ENCODE measurements around the gene PICK1. TPM values are rescaled to one million over a fixed set of nuclear protein-coding genes. Genes with fewer than 3 reads are reported as not detected.

The PICK1 gene
- total RNA-seq, 1 donor from 2014 or later = 21.1 TPM

DNA sequence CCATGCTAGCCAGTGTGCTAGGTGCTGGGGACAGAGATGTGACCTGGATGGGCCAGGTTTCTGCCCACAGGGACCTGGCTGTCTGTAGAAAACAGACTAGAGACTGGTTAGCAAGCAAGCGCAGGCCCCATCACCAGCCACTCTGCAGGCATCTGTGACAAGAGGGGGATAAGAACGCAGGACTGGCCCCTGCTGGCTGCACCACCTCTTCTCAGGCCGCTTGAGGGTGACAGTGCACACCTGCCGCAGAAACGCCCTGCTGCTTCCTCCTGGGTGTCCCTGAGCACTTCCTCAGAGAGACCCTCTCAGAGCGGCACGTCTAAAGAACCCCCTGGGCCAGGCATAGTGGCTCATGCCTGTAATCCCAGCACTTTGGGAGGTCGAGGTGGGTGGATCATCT lies 5.9 kb upstream of the PICK1 start:
- TF ChIP-seq POLR2A (IDR thresholded peaks at IDR 0.05) = no peak
- TF ChIP-seq POLR2AphosphoS5 (IDR thresholded peaks at IDR 0.05; ENCODE audit: insufficient read depth in 1 of 2, low read depth in 1 of 2) = no peak
- no peak for TF ChIP-seq CTCF (IDR thresholded peaks at IDR 0.05)
- Histone ChIP-seq H3K4me1 (peaks cover under 1% of the 10 kb centered on the region), H3K36me3 (no peaks in the 10 kb centered on the region), H3K27ac (no peak overlapping the region), H3K27me3 (no peaks in the 10 kb centered on the region), H3K9me3 (no peaks in the 10 kb centered on the region), H3K4me3 (no peak overlapping the region)
- intact Hi-C loops (cut with DNase I) = loop anchor here (10.0 kb wide), 1 partner anchor 524 kb away; the partner anchor contains the start of gene DMC1
- no peak for DNase-seq (ENCODE audit: extremely low spot score in 2 of 2)

DNA sequence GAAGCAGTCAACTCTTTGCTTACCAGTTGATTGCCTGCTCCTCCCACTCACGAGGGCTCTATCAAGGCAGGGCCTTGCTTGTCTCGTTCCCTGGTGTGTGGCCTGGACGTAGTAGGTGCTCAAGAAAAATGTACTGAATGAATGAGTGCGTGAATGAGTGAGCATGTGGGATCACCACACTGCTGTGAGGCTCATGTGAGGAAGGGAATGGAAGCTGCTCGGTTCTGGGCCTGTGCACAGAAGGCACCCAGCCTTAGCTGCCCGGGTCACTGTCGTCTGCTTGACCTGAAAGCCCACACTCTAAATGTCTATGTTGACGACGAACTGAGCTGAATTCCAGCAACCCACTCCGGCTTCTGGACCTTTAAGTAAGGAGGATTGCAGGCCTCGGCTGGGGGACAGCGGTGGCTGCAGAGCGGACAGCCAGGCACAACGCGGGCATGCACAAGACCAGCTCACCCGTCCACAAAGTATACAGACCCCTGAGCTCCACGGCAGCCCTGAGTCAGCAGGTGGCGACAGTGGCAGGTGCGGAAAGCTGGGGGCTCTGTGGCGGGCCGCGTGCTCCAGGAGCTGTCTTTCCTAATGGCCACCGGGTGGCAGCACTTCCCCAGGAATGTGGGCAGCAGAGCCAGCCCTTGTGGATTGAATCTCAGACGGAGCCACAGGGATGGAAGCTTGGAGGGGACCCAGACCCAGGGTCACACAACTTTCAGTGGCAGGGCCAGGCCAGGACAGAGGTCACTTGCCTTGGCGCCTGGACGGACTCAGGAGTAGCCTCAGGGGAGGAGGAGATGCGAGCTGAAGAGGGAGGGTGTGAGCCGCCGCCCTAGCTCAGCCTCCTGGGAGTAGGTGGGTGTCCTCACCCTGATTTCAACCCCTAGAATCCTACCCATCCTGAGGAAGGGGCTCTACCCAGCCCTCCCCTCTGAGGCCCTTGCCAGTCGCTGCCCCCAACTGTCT lies 5.0 kb upstream of the PICK1 start:
- no peak for DNase-seq (ENCODE audit: extremely low spot score in 2 of 2)
- no peak overlapping the region for H3K27ac ChIP-seq
- H3K27me3 ChIP-seq = no peaks in the 10 kb centered on the region
- peaks cover 6% of the 10 kb centered on the region for H3K4me1 ChIP-seq
- no peak overlapping the region for H3K4me3 ChIP-seq
- intact Hi-C loops (cut with DNase I) = loop anchor here (10.0 kb wide), 1 partner anchor 523 kb away; the partner anchor contains the start of gene DMC1
- H3K36me3 ChIP-seq = no peaks in the 10 kb centered on the region
- peak in 1 of 2 donors; percentile 20 for TF ChIP-seq POLR2AphosphoS5 (IDR thresholded peaks at IDR 0.05; ENCODE audit: insufficient read depth in 1 of 2, low read depth in 1 of 2)
- TF ChIP-seq CTCF (IDR thresholded peaks at IDR 0.05) = peak; percentile 87 to 90 (median 89)
- no peak for TF ChIP-seq POLR2A (IDR thresholded peaks at IDR 0.05)
- H3K9me3 ChIP-seq = no peaks in the 10 kb centered on the region

DNA sequence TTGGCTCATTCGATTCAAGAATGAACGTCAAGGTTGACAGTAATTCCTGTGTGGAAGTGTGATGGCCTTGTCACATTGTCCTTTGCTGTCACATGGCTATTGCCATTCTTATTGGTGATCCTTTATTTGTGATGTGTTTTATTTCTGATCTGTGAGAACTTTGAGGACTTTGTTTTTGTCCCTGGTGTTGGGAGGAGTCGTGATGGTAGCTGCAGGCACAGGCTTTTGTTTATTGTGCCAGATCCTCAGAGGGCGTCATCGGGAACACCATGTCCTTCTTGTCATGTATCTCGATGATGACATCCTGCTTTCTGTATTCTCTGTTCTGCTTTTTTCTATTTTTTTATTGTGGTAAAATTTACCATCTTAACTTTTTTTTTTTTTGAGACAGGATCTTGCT lies 5.6 kb downstream of the PICK1 start:
- peaks cover 0 to 38% of the 10 kb centered on the region in 2 donors for H3K36me3 ChIP-seq
- peaks cover 4% of the 10 kb centered on the region for H3K4me1 ChIP-seq
- H3K9me3 ChIP-seq = no peaks in the 10 kb centered on the region
- H3K27me3 ChIP-seq = no peaks in the 10 kb centered on the region
- intact Hi-C loops (cut with DNase I) = loop anchor here (10.0 kb wide), 1 partner anchor 122 kb away; the partner anchor contains the start of gene PLA2G6
- no peak overlapping the region for H3K4me3 ChIP-seq
- H3K27ac ChIP-seq = peak overlapping the region; percentile 74
- TF ChIP-seq POLR2AphosphoS5 (IDR thresholded peaks at IDR 0.05; ENCODE audit: insufficient read depth in 1 of 2, low read depth in 1 of 2) (peak in 1 of 2 donors; percentile 65), POLR2A (IDR thresholded peaks at IDR 0.05) (no peak), CTCF (IDR thresholded peaks at IDR 0.05) (no peak)
- DNase-seq (ENCODE audit: extremely low spot score in 2 of 2) = no peak

DNA sequence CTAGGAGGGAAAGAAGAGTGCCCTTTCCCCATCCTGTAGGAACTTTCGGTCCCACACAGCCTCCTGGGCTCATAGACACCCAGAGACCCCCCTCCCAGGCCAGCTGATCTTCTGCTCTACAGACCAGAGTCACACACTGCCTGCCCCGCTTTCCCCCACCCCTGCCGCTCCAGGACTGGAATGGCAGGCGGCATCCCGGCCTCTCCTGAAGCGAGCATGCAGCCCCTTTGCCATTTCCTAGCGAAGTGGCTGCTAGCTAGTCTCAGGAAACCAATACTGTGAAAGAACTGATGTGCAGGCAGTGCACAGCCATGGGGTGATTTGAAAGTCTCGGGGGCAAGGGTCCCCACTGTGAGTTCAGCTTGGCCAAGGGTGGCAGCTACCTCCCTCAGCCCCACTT lies 8.3 kb downstream of the PICK1 start:
- Histone ChIP-seq H3K27me3 (no peaks in the 10 kb centered on the region), H3K27ac (no peak overlapping the region), H3K9me3 (no peaks in the 10 kb centered on the region), H3K4me3 (no peak overlapping the region), H3K4me1 (peaks cover 9% of the 10 kb centered on the region), H3K36me3 (peaks cover 0 to 33% of the 10 kb centered on the region in 2 donors)
- DNase-seq (ENCODE audit: extremely low spot score in 2 of 2) = no peak
- TF ChIP-seq POLR2AphosphoS5 (IDR thresholded peaks at IDR 0.05; ENCODE audit: insufficient read depth in 1 of 2, low read depth in 1 of 2) (no peak), CTCF (IDR thresholded peaks at IDR 0.05) (no peak), POLR2A (IDR thresholded peaks at IDR 0.05) (no peak)
- intact Hi-C loops (cut with DNase I) = loop anchor here (10.0 kb wide), 1 partner anchor 119 kb away; the partner anchor contains the start of gene PLA2G6

Data from vagina (tissue), 2 donors.